VCaP (cell line): ENCODE data around the gene KLHL3.

ENCODE experiments used
- H3K27ac ChIP-seq: fragments of 450-650 bp; 2 replicates; pipeline ENCODE4 v1.5.1; 2017
- CTCF ChIP-seq: fragments of 450-650 bp; conservative IDR thresholded peaks from 2 replicates; pipeline ENCODE4 v1.5.1; 2017; ENCODE audit warnings: mild to moderate bottlenecking, moderate library complexity

KLHL3 gene

GRCh38 chr5:137589185-137589584 lies 146.7 kb downstream of the KLHL3 start:
- TF ChIP-seq CTCF = no peak
- H3K27ac ChIP-seq = no peak overlapping the region

- H3K27ac ChIP-seq = no peak overlapping the region
- TF ChIP-seq CTCF = no peak
These were observed 148.0 kb downstream of the KLHL3 start for GRCh38 chr5:137587919-137588318.

GRCh38 chr5:137584262-137584661 lies 151.6 kb downstream of the KLHL3 start:
- H3K27ac ChIP-seq = no peak overlapping the region
- TF ChIP-seq CTCF = no peak

GRCh38 chr5:137583129-137583528 lies 152.8 kb downstream of the KLHL3 start:
- no peak overlapping the region for H3K27ac ChIP-seq
- TF ChIP-seq CTCF = no peak

- H3K27ac ChIP-seq = no peak overlapping the region
- no peak for TF ChIP-seq CTCF
These were observed 153.7 kb downstream of the KLHL3 start for GRCh38 chr5:137582218-137582617.

GRCh38 chr5:137581776-137582175 lies 154.1 kb downstream of the KLHL3 start:
- no peak for TF ChIP-seq CTCF
- H3K27ac ChIP-seq = no peak overlapping the region

GRCh38 chr5:137580030-137580429 lies 155.9 kb downstream of the KLHL3 start:
- peak; percentile 70 for TF ChIP-seq CTCF
- H3K27ac ChIP-seq = no peak overlapping the region

- peak overlapping the region; percentile 0; the same call in 1 of the 2 replicates for H3K27ac ChIP-seq
- TF ChIP-seq CTCF = no peak
These were observed 160.0 kb downstream of the KLHL3 start for GRCh38 chr5:137575847-137576246.
